Effector memory CD8-positive, alpha-beta T cell (primary cell): Measurements from ENCODE around the gene CDK8.
"Not testable (repeated sequence)": the region's sequence is repeated elsewhere in the genome, so short reads cannot be mapped to it uniquely, and the experiment has no call there.

Experiments used
- ATAC-seq: fragments of 150-1000 bp; cut with Tn5 transposase; replicated peaks from 2 replicates; pipeline ENCODE4 v1.10.0; 2021; ENCODE audit warnings: mild to moderate bottlenecking, moderate library complexity
- DNase-seq, 3 experiments: peaks; one replicate each; pipeline ENCODE4 v3.0.0; 2021
- H3K27ac Mint-ChIP-seq, 2 donors: one replicate each; pipeline ENCODE4 v1.8.0; 2022; ENCODE audit warnings: mild to moderate bottlenecking in 2 of 2, mixed read lengths in 2 of 2, moderate library complexity in 2 of 2
- H3K27me3 Mint-ChIP-seq, 2 donors: one replicate each; pipeline ENCODE4 v1.8.0; 2022; ENCODE audit warnings: mixed read lengths in 2 of 2
- H3K36me3 Mint-ChIP-seq: one replicate; pipeline ENCODE4 v1.8.0; 2022; ENCODE audit warnings: mild to moderate bottlenecking, moderate library complexity, mixed read lengths; ENCODE audit not compliant: insufficient read depth
- H3K4me1 Mint-ChIP-seq, 2 donors: one replicate each; pipeline ENCODE4 v1.8.0; 2022; ENCODE audit warnings: low read depth in 2 of 2, mixed read lengths in 2 of 2
- H3K4me3 Mint-ChIP-seq, 2 donors: one replicate each; pipeline ENCODE4 v1.8.0; 2022; ENCODE audit warnings: mild to moderate bottlenecking in 2 of 2, mixed read lengths in 2 of 2, moderate library complexity in 2 of 2
- H3K9me3 Mint-ChIP-seq, 2 donors: one replicate each; pipeline ENCODE4 v1.8.0; 2022; ENCODE audit warnings: mixed read lengths in 2 of 2

Gene CDK8

GRCh38 chr13:26228096-26228495, 25.8 kb upstream of the CDK8 start:
- Mint-ChIP-seq H3K27me3 (peaks cover 15 to 26% of the 10 kb centered on the region in 2 donors), H3K4me3 (no peak overlapping the region), H3K27ac (no peak overlapping the region), H3K4me1 (peaks cover 4% of the 10 kb centered on the region in 2 donors), H3K9me3 (peaks cover 0 to 6% of the 10 kb centered on the region in 2 donors), H3K36me3 (no peaks in the 10 kb centered on the region)
- ATAC-seq (no peak), DNase-seq (no peak)

- Mint-ChIP-seq H3K4me3 (no peak overlapping the region), H3K27me3 (peaks cover 15 to 27% of the 10 kb centered on the region in 2 donors), H3K9me3 (no peaks in the 10 kb centered on the region), H3K4me1 (no peaks in the 10 kb centered on the region), H3K36me3 (no peaks in the 10 kb centered on the region), H3K27ac (no peak overlapping the region)
- ATAC-seq (no peak), DNase-seq (no peak)
These were observed 24.8 kb upstream of the CDK8 start for GRCh38 chr13:26229080-26229615.

GRCh38 chr13:26230703-26231102, 23.2 kb upstream of the CDK8 start:
- no peak overlapping the region for H3K4me3 Mint-ChIP-seq
- peaks cover 23 to 40% of the 10 kb centered on the region in 2 donors for H3K27me3 Mint-ChIP-seq
- H3K4me1 Mint-ChIP-seq = no peaks in the 10 kb centered on the region
- no peak for DNase-seq
- H3K27ac Mint-ChIP-seq = no peak overlapping the region
- H3K9me3 Mint-ChIP-seq = no peaks in the 10 kb centered on the region
- H3K36me3 Mint-ChIP-seq = no peaks in the 10 kb centered on the region
- ATAC-seq = no peak

DNA sequence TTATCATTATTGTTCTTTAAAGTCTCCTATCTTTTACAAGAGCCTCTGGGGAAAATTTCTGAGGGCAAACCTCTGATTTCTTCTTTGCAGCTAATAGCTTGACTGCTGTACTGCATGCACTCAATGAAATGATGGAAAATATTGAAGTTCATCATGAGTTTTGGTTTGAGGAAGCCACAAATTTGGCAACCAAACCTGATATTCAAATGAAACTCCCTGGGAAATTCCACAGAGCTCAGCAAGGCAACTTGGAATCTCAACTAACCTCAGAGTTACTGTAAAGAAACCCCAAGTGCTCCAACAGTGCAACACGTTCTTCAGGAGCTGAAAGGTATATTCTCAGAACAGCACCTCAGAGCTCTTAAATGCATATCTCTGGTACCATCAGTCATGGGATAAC, 17.6 kb upstream of the CDK8 start:
- no peak for DNase-seq
- peaks cover 8% of the 10 kb centered on the region for H3K36me3 Mint-ChIP-seq
- H3K4me3 Mint-ChIP-seq = no peak overlapping the region
- peaks cover 28 to 29% of the 10 kb centered on the region in 2 donors for H3K27me3 Mint-ChIP-seq
- H3K4me1 Mint-ChIP-seq = no peaks in the 10 kb centered on the region
- no peaks in the 10 kb centered on the region for H3K9me3 Mint-ChIP-seq
- ATAC-seq = no peak
- no peak overlapping the region for H3K27ac Mint-ChIP-seq

GRCh38 chr13:26246154-26246553, 7.8 kb upstream of the CDK8 start:
- DNase-seq (no peak), ATAC-seq (no peak)
- no peak overlapping the region for H3K27ac Mint-ChIP-seq
- no peaks in the 10 kb centered on the region for H3K36me3 Mint-ChIP-seq
- H3K27me3 Mint-ChIP-seq = peaks cover 9 to 14% of the 10 kb centered on the region in 2 donors
- no peak overlapping the region for H3K4me3 Mint-ChIP-seq
- no peaks in the 10 kb centered on the region for H3K9me3 Mint-ChIP-seq
- H3K4me1 Mint-ChIP-seq = no peaks in the 10 kb centered on the region

- no peaks in the 10 kb centered on the region for H3K36me3 Mint-ChIP-seq
- no peaks in the 10 kb centered on the region for H3K9me3 Mint-ChIP-seq
- H3K27me3 Mint-ChIP-seq = peaks cover 5 to 6% of the 10 kb centered on the region in 2 donors
- H3K4me1 Mint-ChIP-seq = no peaks in the 10 kb centered on the region
- H3K27ac Mint-ChIP-seq = no peak overlapping the region
- no peak overlapping the region for H3K4me3 Mint-ChIP-seq
- ATAC-seq (no peak), DNase-seq (no peak)
These were observed 6.9 kb upstream of the CDK8 start for GRCh38 chr13:26247011-26247410.

DNA sequence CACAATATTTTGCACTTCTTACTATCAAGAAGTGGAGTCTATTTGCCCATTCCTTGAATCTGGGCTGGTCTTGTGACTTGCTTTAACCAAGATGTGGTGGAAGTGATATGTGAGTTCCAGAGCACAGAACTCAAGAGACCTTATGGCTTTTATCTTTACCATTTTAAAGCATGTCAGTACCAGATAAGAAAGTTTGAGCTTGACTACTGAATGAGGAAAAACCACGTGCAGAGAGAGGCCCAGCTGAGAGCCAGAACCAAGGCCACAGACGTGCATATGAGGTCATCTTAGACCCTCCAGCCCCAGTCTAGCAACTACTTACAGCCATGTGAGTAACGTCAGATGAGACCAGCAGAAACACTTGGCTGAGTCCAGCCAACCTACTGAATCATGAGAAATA, 6.3 kb upstream of the CDK8 start:
- Mint-ChIP-seq H3K4me1 (no peaks in the 10 kb centered on the region), H3K4me3 (no peak overlapping the region), H3K27ac (no peak overlapping the region), H3K27me3 (no peaks in the 10 kb centered on the region), H3K36me3 (no peaks in the 10 kb centered on the region), H3K9me3 (no peaks in the 10 kb centered on the region)
- ATAC-seq = no peak
- no peak for DNase-seq

DNA sequence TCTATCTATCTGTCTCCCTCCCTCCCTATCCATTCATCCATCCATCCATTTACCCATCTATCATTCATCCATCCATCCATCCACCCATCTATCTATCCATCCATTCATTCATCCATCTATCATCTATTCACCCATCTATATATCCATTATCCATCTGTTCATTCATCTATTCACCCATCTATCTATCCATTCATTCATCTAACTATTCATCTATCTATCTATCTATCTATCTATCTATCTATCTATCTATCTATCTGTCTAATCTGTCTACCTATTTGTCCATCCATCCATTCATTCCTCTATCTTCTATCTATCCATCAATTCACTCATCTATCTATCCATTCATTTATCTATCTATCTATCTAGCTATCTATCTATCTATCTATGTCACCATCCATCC, 4.4 kb upstream of the CDK8 start:
- H3K4me1 Mint-ChIP-seq = peaks cover 1 to 4% of the 10 kb centered on the region in 2 donors

DNA sequence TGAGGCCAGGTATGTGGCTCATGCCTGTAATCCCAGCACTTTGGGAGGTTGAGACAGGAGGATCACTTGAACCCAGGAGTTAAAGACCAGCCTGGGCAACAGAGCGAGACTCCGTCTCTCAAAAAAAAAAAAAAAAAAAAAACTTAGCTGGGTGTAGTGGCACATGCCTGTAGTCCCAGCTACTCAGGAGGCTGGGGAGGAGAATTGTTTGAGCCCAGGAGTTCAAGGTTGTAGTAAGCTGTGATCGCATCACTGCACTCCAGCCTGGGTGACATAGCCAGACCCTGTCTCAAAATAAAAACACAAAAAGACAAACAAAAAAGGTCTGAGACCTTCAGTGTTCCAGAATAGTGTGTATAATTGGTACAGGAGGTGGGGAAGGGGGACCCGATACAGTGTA, 1.9 kb upstream of the CDK8 start:
- Mint-ChIP-seq H3K4me1 (peaks cover 9 to 21% of the 10 kb centered on the region in 2 donors), H3K36me3 (peaks cover 14% of the 10 kb centered on the region)
- H3K27ac Mint-ChIP-seq, H3K27me3 Mint-ChIP-seq, H3K9me3 Mint-ChIP-seq, DNase-seq, H3K4me3 Mint-ChIP-seq, ATAC-seq: not testable (repeated sequence)

More for the DNA sequence above, 4.4 kb upstream of the CDK8 start:
- DNase-seq = no peak
- H3K4me3 Mint-ChIP-seq = no peak overlapping the region
- ATAC-seq = no peak
- no peak overlapping the region for H3K27ac Mint-ChIP-seq
- no peaks in the 10 kb centered on the region for H3K27me3 Mint-ChIP-seq
- H3K36me3 Mint-ChIP-seq = peaks cover 10% of the 10 kb centered on the region
- no peaks in the 10 kb centered on the region for H3K9me3 Mint-ChIP-seq

DNA sequence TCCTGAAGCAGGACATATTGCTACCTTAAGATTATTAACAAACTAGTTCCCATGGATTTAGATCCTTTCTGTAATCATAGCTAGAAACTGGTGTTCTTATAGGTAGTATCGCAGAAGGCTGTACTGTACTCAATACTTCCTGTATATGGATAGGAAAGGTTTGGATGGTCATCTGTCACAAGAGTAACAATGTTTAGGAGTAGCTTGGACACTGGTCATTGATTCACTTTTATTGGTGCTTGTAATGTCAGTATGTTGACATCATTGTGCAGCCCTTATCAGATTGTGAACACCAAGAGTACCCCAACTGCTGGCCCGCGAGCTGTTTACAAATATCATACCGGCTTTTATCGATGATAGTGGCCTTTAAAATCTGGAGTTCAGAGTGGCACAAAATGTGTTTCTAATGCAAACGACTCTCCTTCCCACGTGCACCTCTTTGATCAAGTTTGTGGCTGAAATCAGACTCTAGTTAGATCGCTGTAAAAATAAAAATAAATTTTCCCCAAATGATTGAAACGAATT, 605 bp upstream of the CDK8 start:
- peaks cover 9 to 30% of the 10 kb centered on the region in 2 donors for H3K4me1 Mint-ChIP-seq
- H3K36me3 Mint-ChIP-seq = peaks cover 14% of the 10 kb centered on the region
- peak overlapping the region; percentile 92 to 96 for H3K4me3 Mint-ChIP-seq
- H3K27ac Mint-ChIP-seq = peak overlapping the region; percentile 79 to 95
- DNase-seq (no peak), ATAC-seq (no peak)
- H3K27me3 Mint-ChIP-seq = no peaks in the 10 kb centered on the region
- H3K9me3 Mint-ChIP-seq = no peaks in the 10 kb centered on the region

DNA sequence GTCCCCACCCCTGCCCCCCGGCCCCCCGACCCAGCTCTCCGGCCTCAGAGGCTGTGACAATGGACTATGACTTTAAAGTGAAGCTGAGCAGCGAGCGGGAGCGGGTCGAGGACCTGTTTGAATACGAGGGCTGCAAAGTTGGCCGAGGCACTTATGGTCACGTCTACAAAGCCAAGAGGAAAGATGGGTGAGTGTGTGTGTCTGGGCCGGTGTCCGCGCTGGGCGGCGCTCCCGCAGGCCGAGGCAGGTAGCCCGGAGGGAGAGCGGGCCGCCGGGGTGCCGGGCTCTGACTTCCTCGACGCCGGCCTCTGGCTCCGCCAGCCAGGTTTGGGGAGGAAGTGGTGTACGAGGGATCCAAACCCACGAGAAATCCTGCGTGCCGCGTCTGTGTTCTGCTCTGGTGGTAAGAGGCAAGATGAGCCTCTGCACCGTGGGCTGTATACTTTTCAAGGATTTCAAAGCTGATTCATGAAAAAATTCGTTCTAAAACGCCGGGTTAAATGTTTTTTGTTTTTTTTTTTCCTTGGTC, 718 bp downstream of the CDK8 start:
- peak overlapping the region; percentile 92 to 96 for H3K4me3 Mint-ChIP-seq
- ATAC-seq = peak; percentile 57

GRCh38 chr13:26255115-26255514, 1.2 kb downstream of the CDK8 start:
- H3K9me3 Mint-ChIP-seq = no peaks in the 10 kb centered on the region
- peaks cover 13 to 37% of the 10 kb centered on the region in 2 donors for H3K4me1 Mint-ChIP-seq
- H3K27me3 Mint-ChIP-seq = no peaks in the 10 kb centered on the region
- ATAC-seq (no peak), DNase-seq (no peak)
- peaks cover 14% of the 10 kb centered on the region for H3K36me3 Mint-ChIP-seq
- H3K27ac Mint-ChIP-seq = peak overlapping the region; percentile 23 to 67
- peak overlapping the region; percentile 92 to 96 for H3K4me3 Mint-ChIP-seq

More for the DNA sequence above, 718 bp downstream of the CDK8 start:
- peak overlapping the region; percentile 23 to 67 for H3K27ac Mint-ChIP-seq
- H3K36me3 Mint-ChIP-seq = peaks cover 14% of the 10 kb centered on the region
- no peaks in the 10 kb centered on the region for H3K27me3 Mint-ChIP-seq
- no peaks in the 10 kb centered on the region for H3K9me3 Mint-ChIP-seq
- DNase-seq = peak; percentile 46 to 57 (median 47)
- H3K4me1 Mint-ChIP-seq = peaks cover 11 to 32% of the 10 kb centered on the region in 2 donors

DNA sequence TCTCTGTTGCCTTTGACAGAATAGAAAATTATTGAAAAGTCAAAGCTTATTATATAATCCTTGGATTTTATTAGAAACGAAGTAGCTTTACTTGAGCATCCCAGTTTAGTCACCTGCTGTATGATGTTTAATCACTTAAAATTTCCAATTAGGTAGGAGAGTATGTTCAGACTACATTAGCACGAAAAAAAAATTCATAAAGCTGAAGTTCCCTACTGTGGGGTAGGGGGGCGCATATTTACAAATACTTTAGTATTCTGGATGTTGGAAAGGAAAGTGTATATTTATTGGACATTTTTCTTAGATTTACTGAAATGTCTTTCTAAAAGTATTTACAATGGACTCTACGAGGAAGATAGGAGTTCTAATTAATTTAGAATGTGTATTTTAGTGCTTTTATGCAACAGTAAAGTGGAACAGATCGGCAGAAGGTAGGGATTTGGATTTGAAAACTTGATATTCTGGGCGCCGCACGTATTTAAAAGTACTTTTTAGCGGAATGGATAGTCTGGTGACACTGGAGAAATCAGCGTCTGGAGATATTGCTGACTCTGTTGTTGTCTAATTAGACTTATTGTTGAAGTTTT, 1.9 kb downstream of the CDK8 start:
- H3K36me3 Mint-ChIP-seq = peaks cover 16% of the 10 kb centered on the region
- H3K4me1 Mint-ChIP-seq = peaks cover 16 to 42% of the 10 kb centered on the region in 2 donors
- ATAC-seq (no peak), DNase-seq (no peak)
- peak overlapping the region in 1 of 2 donors; percentile 96 for H3K4me3 Mint-ChIP-seq
- no peak overlapping the region for H3K27ac Mint-ChIP-seq
- no peaks in the 10 kb centered on the region for H3K27me3 Mint-ChIP-seq
- H3K9me3 Mint-ChIP-seq = no peaks in the 10 kb centered on the region

DNA sequence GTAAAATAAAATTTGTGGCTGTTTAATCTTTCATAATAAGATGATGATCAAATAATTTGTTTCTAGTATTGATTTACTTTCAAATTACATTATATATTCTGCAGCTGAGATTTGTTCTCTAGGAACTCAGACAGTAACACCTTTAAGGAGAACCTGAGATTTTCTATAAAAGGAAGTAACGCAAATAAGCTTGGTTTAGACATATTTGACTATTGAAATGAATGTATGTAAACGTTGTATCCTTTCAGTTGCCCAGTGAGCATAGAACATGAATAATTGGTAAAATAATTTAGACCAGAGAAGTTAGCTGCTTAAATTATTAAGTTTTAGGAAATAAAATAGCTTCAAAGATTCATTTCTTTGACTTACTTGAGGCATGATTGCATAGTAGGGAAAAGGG, 3.1 kb downstream of the CDK8 start:
- peak overlapping the region in 1 of 2 donors; percentile 22 for H3K27ac Mint-ChIP-seq
- no peaks in the 10 kb centered on the region for H3K27me3 Mint-ChIP-seq
- no peaks in the 10 kb centered on the region for H3K9me3 Mint-ChIP-seq
- ATAC-seq (no peak), DNase-seq (no peak)
- no peak overlapping the region for H3K4me3 Mint-ChIP-seq
- peaks cover 19 to 51% of the 10 kb centered on the region in 2 donors for H3K4me1 Mint-ChIP-seq
- peaks cover 17% of the 10 kb centered on the region for H3K36me3 Mint-ChIP-seq
